MG63 (cell line): ENCODE results near the gene YLPM1. TPM values are rescaled to one million over a fixed set of nuclear protein-coding genes. Genes with fewer than 3 reads are reported as not detected.

Experiments
- DNase-seq: peaks from one replicate; pipeline ENCODE4 v3.0.0-alpha.2; 2020
- H3K27me3 ChIP-seq: fragments of 250-450 bp; sonication (Bioruptor Pico); 2 replicates; pipeline ENCODE4 v1.5.1; 2020; ENCODE audit warnings: mild to moderate bottlenecking, moderate library complexity
- H3K36me3 ChIP-seq: fragments of 250-450 bp; sonication (Bioruptor Pico); 2 replicates; pipeline ENCODE4 v1.5.1; 2020; ENCODE audit warnings: mild to moderate bottlenecking, moderate library complexity
- H3K4me3 ChIP-seq: fragments of 250-450 bp; sonication (Bioruptor Pico); 2 replicates; pipeline ENCODE4 v1.5.1; 2020; ENCODE audit warnings: mild to moderate bottlenecking, moderate library complexity
- H3K9me3 ChIP-seq: fragments of 250-450 bp; sonication (Bioruptor Pico); 2 replicates; pipeline ENCODE4 v1.5.1; 2020; ENCODE audit warnings: mild to moderate bottlenecking, moderate library complexity
- total RNA-seq: library from RNA; depleted of rRNA; stranded (reverse); fragments of >200 nt; shearing (Covaris generic); gene quantifications from 2 replicates; pipeline ENCODE4 v1.2.3, GENCODE V29; 2014; ENCODE audit warnings: low replicate concordance

Gene YLPM1
- total RNA-seq, 1 experiment from 2014 or later, result 4.5 TPM

GRCh38 chr14:74784634-74785033, 21.5 kb downstream of the YLPM1 start:
- Histone ChIP-seq H3K36me3 (peaks cover 11% of the 10 kb centered on the region), H3K27me3 (no peaks in the 10 kb centered on the region), H3K9me3 (no peaks in the 10 kb centered on the region), H3K4me3 (no peak overlapping the region)
- no peak for DNase-seq

GRCh38 chr14:74785056-74785613, 22.0 kb downstream of the YLPM1 start:
- H3K4me3 ChIP-seq, result no peak overlapping the region
- no peak for DNase-seq
- H3K9me3 ChIP-seq, result no peaks in the 10 kb centered on the region
- no peaks in the 10 kb centered on the region for H3K27me3 ChIP-seq
- peaks cover 11% of the 10 kb centered on the region for H3K36me3 ChIP-seq

- Histone ChIP-seq H3K4me3 (no peak overlapping the region), H3K9me3 (no peaks in the 10 kb centered on the region), H3K36me3 (peaks cover 11% of the 10 kb centered on the region), H3K27me3 (no peaks in the 10 kb centered on the region)
- DNase-seq, result no peak
These were observed 23.7 kb downstream of the YLPM1 start for GRCh38 chr14:74786796-74787315.

GRCh38 chr14:74792249-74793039, 29.3 kb downstream of the YLPM1 start:
- H3K27me3 ChIP-seq, result no peaks in the 10 kb centered on the region
- no peak overlapping the region for H3K4me3 ChIP-seq
- DNase-seq, result no peak
- no peaks in the 10 kb centered on the region for H3K9me3 ChIP-seq
- H3K36me3 ChIP-seq, result peaks cover under 1% of the 10 kb centered on the region; the same call in 1 of the 2 replicates

GRCh38 chr14:74793506-74794155, 30.5 kb downstream of the YLPM1 start:
- DNase-seq, result no peak
- Histone ChIP-seq H3K36me3 (peaks cover 2% of the 10 kb centered on the region; the same call in 1 of the 2 replicates), H3K4me3 (no peak overlapping the region), H3K27me3 (no peaks in the 10 kb centered on the region), H3K9me3 (no peaks in the 10 kb centered on the region)

- Histone ChIP-seq H3K36me3 (peaks cover 2% of the 10 kb centered on the region; the same call in 1 of the 2 replicates), H3K9me3 (no peaks in the 10 kb centered on the region)
- DNase-seq, result no peak
These were observed 31.8 kb downstream of the YLPM1 start for GRCh38 chr14:74794947-74795346.

GRCh38 chr14:74799765-74800164, 36.6 kb downstream of the YLPM1 start:
- Histone ChIP-seq H3K36me3 (peaks cover 13% of the 10 kb centered on the region), H3K4me3 (no peak overlapping the region), H3K9me3 (no peaks in the 10 kb centered on the region), H3K27me3 (no peaks in the 10 kb centered on the region)
- no peak for DNase-seq

More at GRCh38 chr14:74794947-74795346, 31.8 kb downstream of the YLPM1 start:
- H3K27me3 ChIP-seq, result no peaks in the 10 kb centered on the region
- no peak overlapping the region for H3K4me3 ChIP-seq

GRCh38 chr14:74800780-74801179, 37.7 kb downstream of the YLPM1 start:
- peaks cover 13% of the 10 kb centered on the region for H3K36me3 ChIP-seq
- no peak for DNase-seq

GRCh38 chr14:74801396-74801795, 38.3 kb downstream of the YLPM1 start:
- DNase-seq, result no peak
- no peak overlapping the region for H3K4me3 ChIP-seq
- H3K9me3 ChIP-seq, result no peaks in the 10 kb centered on the region
- H3K36me3 ChIP-seq, result peaks cover 15% of the 10 kb centered on the region
- no peaks in the 10 kb centered on the region for H3K27me3 ChIP-seq

More at GRCh38 chr14:74800780-74801179, 37.7 kb downstream of the YLPM1 start:
- H3K27me3 ChIP-seq, result no peaks in the 10 kb centered on the region
- no peaks in the 10 kb centered on the region for H3K9me3 ChIP-seq
- H3K4me3 ChIP-seq, result no peak overlapping the region

- Histone ChIP-seq H3K4me3 (no peak overlapping the region), H3K9me3 (no peaks in the 10 kb centered on the region), H3K27me3 (no peaks in the 10 kb centered on the region), H3K36me3 (peaks cover 16% of the 10 kb centered on the region)
- peak; percentile 16 for DNase-seq
These were observed 41.2 kb downstream of the YLPM1 start for GRCh38 chr14:74804219-74804825.

- no peak for DNase-seq
- H3K27me3 ChIP-seq, result no peaks in the 10 kb centered on the region
- no peaks in the 10 kb centered on the region for H3K9me3 ChIP-seq
- peaks cover 34% of the 10 kb centered on the region for H3K36me3 ChIP-seq
- H3K4me3 ChIP-seq, result no peak overlapping the region
These were observed 44.9 kb downstream of the YLPM1 start for GRCh38 chr14:74807853-74808545.

- H3K36me3 ChIP-seq, result peaks cover 40% of the 10 kb centered on the region
These were observed 53.0 kb downstream of the YLPM1 start for GRCh38 chr14:74816124-74816523.

GRCh38 chr14:74820288-74820687, 57.2 kb downstream of the YLPM1 start:
- Histone ChIP-seq H3K36me3 (peaks cover 33% of the 10 kb centered on the region), H3K4me3 (no peak overlapping the region), H3K9me3 (no peaks in the 10 kb centered on the region), H3K27me3 (no peaks in the 10 kb centered on the region)
- no peak for DNase-seq

More at GRCh38 chr14:74816124-74816523, 53.0 kb downstream of the YLPM1 start:
- Histone ChIP-seq H3K27me3 (no peaks in the 10 kb centered on the region), H3K9me3 (no peaks in the 10 kb centered on the region), H3K4me3 (no peak overlapping the region)
- DNase-seq, result no peak

GRCh38 chr14:74821267-74821915, 58.3 kb downstream of the YLPM1 start:
- Histone ChIP-seq H3K4me3 (no peak overlapping the region), H3K9me3 (no peaks in the 10 kb centered on the region), H3K27me3 (no peaks in the 10 kb centered on the region), H3K36me3 (peaks cover 29% of the 10 kb centered on the region)
- DNase-seq, result no peak

GRCh38 chr14:74824997-74825396, 61.9 kb downstream of the YLPM1 start:
- Histone ChIP-seq H3K4me3 (no peak overlapping the region), H3K36me3 (peaks cover 12% of the 10 kb centered on the region), H3K27me3 (no peaks in the 10 kb centered on the region), H3K9me3 (no peaks in the 10 kb centered on the region)
- no peak for DNase-seq

- Histone ChIP-seq H3K4me3 (no peak overlapping the region), H3K36me3 (peaks cover 4% of the 10 kb centered on the region), H3K9me3 (no peaks in the 10 kb centered on the region), H3K27me3 (no peaks in the 10 kb centered on the region)
- DNase-seq, result no peak
These were observed 63.5 kb downstream of the YLPM1 start for GRCh38 chr14:74826574-74826973.
